Stimulated activated memory B cell treated with anti-CD40 and anti-IgM and Interleukin-4, amounts not matched to agents 10 μg/mL and 1 μg/mL and 100 μg/mL, for 72 hours (primary cell): ENCODE data around the gene NUCKS1.

Experiments
- ATAC-seq: fragments of 150-1000 bp; cut with Tn5 transposase; 2 replicates; pipeline ENCODE4 v1.10.0; 2021
- H3K27ac Mint-ChIP-seq: one replicate; pipeline ENCODE4 v1.8.0; 2022; ENCODE audit warnings: mild to moderate bottlenecking, mixed read lengths
- H3K27me3 Mint-ChIP-seq: one replicate; pipeline ENCODE4 v1.8.0; 2022; ENCODE audit warnings: mixed read lengths
- H3K36me3 Mint-ChIP-seq: one replicate; pipeline ENCODE4 v1.8.0; 2022; ENCODE audit warnings: mixed read lengths
- H3K4me1 Mint-ChIP-seq: one replicate; pipeline ENCODE4 v1.8.0; 2022; ENCODE audit warnings: mixed read lengths
- H3K4me3 Mint-ChIP-seq: one replicate; pipeline ENCODE4 v1.8.0; 2022; ENCODE audit warnings: mild to moderate bottlenecking, moderate library complexity, mixed read lengths
- H3K9me3 Mint-ChIP-seq: one replicate; pipeline ENCODE4 v1.8.0; 2022; ENCODE audit warnings: mixed read lengths

Gene NUCKS1

DNA sequence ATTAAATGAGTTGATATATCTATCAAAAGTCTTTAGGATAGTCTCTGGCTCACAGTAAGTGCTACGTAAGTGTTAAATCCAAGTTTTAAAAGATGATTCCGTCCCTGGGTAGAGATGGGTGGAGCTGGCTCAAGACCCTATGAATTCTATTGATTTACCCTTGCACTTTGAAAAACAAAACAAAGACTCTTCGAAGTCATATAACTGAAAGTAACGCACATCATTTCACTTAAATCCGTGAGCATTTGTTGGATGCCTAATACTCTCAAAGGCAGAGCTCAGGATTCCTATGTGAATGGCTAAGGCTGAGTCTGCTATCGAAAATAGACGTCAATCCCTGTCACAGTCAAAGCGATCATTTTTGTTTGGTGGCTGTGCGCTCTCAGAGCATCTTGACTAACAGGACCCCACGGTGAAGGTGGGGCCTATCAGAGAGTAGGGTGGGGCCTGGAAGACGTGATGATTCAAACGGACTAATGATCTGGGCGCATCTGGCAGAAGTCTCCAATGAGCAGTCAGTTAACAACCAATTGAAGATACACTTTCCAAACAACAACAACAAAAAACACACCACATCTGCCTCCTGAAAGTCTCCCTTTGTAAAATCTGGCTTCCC is 1.2 kb upstream of the NUCKS1 start:
- Mint-ChIP-seq H3K27ac (peak overlapping the region; percentile 93), H3K27me3 (no peaks in the 10 kb centered on the region)
- ATAC-seq: no peak

DNA sequence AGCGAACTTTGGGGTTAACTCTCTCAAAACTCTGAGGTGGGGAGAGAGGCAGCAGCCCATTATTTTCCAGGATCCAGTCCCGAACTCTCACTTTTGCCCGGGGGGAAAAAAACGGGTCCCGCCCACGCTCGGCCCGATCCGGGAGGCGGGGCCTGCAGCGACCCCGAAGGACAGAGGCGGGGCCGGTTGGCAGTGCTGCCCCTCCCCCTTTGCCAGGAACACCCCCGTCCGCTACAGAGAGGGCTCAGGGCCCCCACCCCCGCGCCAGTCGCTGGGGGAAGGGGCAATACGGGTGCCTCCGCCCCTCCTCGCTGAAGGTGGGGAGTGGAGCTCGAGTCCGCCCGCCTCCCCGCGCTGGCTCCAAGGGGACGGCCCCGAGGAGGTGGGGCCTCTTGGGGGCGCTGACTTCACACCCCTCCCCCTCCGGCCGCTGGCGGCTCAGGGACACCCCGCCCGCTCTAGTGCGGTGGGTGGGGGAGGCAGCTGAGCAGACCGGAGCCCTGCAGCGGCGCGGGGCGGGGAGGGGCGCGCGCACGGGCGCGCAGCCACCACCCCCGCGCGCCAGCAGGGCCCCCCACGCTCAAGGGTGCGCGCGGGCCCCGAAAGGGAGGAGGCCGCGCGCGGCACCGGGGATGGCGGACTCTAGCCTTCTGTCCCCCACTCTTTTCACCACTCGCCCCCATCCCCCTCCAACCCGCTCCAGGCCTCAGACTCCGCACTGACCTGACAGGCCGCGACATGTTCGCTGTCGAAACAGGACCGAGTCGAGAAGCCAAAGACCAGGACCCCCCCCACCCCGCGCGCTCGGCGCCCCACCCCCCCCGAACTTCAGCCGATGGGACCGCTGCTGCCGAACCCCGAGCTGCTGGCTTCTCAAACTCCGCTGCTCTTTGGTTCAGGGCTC is 496 bp downstream of the NUCKS1 start:
- Mint-ChIP-seq H3K36me3 (peaks cover 13% of the 10 kb centered on the region), H3K4me3 (peak overlapping the region; percentile 98), H3K27me3 (no peaks in the 10 kb centered on the region), H3K9me3 (no peaks in the 10 kb centered on the region), H3K4me1 (peaks cover 24% of the 10 kb centered on the region), H3K27ac (peak overlapping the region; percentile 93)
- peak; percentile 92 for ATAC-seq

More for the DNA sequence above, 1.2 kb upstream of the NUCKS1 start:
- H3K36me3 Mint-ChIP-seq: peaks cover 12% of the 10 kb centered on the region
- H3K9me3 Mint-ChIP-seq: no peaks in the 10 kb centered on the region
- no peak overlapping the region for H3K4me3 Mint-ChIP-seq
- peaks cover 23% of the 10 kb centered on the region for H3K4me1 Mint-ChIP-seq

DNA sequence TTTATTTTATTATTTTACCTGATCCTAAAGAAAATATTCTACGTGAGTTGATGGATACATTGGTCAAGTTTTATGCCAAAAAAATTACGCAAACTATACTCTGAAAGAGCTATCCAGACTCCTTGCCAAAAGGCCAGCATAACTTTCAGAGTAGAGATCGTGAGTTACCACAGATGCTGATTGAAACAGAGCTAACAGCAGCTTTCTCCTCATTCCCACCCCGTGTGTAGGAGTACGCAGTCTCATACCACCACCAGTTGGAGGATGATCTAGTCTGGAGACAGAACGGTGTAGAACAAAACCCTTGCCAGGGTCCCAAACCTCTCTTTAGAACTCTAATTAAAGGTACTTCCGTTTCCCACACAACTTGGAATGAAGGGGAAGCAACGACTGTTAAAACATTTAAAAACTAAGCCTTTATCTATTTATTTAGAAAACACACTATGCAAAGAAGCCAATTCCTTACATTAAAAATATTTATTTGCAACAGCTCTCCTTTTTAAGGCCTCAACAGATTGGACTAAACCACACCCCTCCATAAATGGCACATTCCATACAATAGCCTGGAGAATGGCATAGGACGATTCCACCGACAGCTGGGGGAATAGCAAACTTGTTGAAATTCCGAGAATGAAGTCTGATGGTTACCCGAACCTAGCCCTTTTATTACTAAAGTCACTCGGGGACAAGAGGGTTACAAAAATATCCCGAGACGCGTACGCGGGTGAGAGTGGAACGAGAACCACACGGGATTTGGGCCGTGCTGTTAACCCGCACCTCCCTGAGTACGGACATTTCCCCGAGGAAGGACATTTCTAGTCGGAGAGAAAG is 1.4 kb downstream of the NUCKS1 start:
- H3K9me3 Mint-ChIP-seq: no peaks in the 10 kb centered on the region
- no peaks in the 10 kb centered on the region for H3K27me3 Mint-ChIP-seq
- peaks cover 18% of the 10 kb centered on the region for H3K36me3 Mint-ChIP-seq
- H3K4me3 Mint-ChIP-seq: peak overlapping the region; percentile 98
- ATAC-seq: peak; percentile 21
- H3K4me1 Mint-ChIP-seq: peaks cover 31% of the 10 kb centered on the region
- H3K27ac Mint-ChIP-seq: peak overlapping the region; percentile 93

GRCh38 chr1:205746757-205747412 is 3.1 kb downstream of the NUCKS1 start:
- Mint-ChIP-seq H3K27ac (no peak overlapping the region), H3K36me3 (peaks cover 18% of the 10 kb centered on the region), H3K27me3 (no peaks in the 10 kb centered on the region), H3K4me3 (no peak overlapping the region), H3K4me1 (peaks cover 47% of the 10 kb centered on the region), H3K9me3 (no peaks in the 10 kb centered on the region)
- no peak for ATAC-seq

GRCh38 chr1:205744403-205744802 is 5.6 kb downstream of the NUCKS1 start:
- Mint-ChIP-seq H3K27ac (peak overlapping the region; percentile 57), H3K36me3 (peaks cover 20% of the 10 kb centered on the region), H3K4me1 (peaks cover 57% of the 10 kb centered on the region), H3K9me3 (no peaks in the 10 kb centered on the region), H3K27me3 (no peaks in the 10 kb centered on the region), H3K4me3 (no peak overlapping the region)
- no peak for ATAC-seq

GRCh38 chr1:205743977-205744376 is 6.0 kb downstream of the NUCKS1 start:
- no peak for ATAC-seq
- Mint-ChIP-seq H3K4me3 (peak overlapping the region; percentile 16), H3K27me3 (no peaks in the 10 kb centered on the region), H3K4me1 (peaks cover 61% of the 10 kb centered on the region), H3K36me3 (peaks cover 23% of the 10 kb centered on the region), H3K27ac (peak overlapping the region; percentile 57), H3K9me3 (no peaks in the 10 kb centered on the region)

DNA sequence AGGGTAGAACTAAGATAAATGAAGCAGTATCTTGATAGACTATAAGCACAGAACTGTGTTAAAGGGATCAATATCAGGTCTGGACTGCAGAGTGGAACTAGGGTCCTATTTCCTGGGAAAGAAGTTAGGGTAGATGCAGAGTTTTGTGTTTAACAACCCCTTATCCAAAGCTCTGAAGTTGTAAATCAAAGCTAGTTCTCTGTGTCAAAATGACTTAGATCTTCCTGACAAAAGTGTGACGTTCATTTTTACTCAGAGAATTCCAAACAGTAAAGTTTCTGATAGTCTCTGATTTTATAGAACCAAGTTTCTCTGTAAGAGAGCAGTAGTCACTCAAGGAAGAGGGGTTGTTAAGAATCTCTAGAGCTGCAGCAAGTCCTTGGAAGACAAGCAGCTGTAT is 8.3 kb downstream of the NUCKS1 start:
- peak overlapping the region; percentile 58 for H3K27ac Mint-ChIP-seq
- no peaks in the 10 kb centered on the region for H3K27me3 Mint-ChIP-seq
- H3K9me3 Mint-ChIP-seq: no peaks in the 10 kb centered on the region
- peaks cover 53% of the 10 kb centered on the region for H3K4me1 Mint-ChIP-seq
- H3K36me3 Mint-ChIP-seq: peaks cover 25% of the 10 kb centered on the region
- no peak for ATAC-seq
- H3K4me3 Mint-ChIP-seq: no peak overlapping the region

GRCh38 chr1:205739348-205740160 is 10.4 kb downstream of the NUCKS1 start:
- H3K27me3 Mint-ChIP-seq: no peaks in the 10 kb centered on the region
- no peaks in the 10 kb centered on the region for H3K9me3 Mint-ChIP-seq
- no peak overlapping the region for H3K27ac Mint-ChIP-seq
- H3K4me1 Mint-ChIP-seq: peaks cover 52% of the 10 kb centered on the region
- H3K36me3 Mint-ChIP-seq: peaks cover 20% of the 10 kb centered on the region
- no peak overlapping the region for H3K4me3 Mint-ChIP-seq
- ATAC-seq: no peak

- ATAC-seq: no peak
- H3K4me1 Mint-ChIP-seq: peaks cover 41% of the 10 kb centered on the region
These were observed 14.8 kb downstream of the NUCKS1 start for GRCh38 chr1:205735218-205735617.

DNA sequence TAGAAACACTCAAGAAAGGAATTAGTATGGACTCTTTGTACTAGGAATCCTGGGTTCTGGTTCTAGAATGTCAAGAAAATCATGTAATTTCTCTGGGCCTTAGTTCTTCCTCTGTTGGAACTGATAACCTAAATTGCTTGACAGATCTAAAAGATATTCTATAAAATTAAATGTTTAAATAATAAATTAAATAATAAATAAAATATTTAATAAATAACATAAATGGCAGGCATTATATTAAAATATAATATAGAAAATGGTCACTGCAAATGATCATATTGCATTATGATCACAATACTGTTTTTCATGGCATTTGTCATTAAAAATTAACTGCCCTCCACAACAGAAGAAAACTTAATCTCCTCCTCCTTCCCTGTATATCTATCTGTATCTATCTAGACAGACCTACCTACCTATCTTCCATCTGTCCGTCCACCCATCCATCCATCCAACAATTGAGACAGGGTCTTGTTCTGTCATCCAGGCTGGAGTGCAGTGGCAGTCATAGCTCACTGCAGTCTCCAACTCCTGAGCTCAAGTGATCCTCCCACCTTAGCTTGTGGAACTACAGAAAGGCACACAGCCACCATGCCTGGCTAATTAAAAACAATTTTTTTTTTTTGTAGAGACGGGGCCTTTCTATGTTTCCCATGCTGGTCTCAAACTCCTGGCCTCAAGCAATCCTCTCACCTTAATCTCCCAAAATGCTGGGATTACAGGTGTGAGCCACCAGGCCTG is 16.4 kb downstream of the NUCKS1 start:
- ATAC-seq: no peak
- Mint-ChIP-seq H3K4me1 (peaks cover 34% of the 10 kb centered on the region), H3K36me3 (peaks cover 23% of the 10 kb centered on the region), H3K27ac (no peak overlapping the region), H3K4me3 (no peak overlapping the region), H3K9me3 (no peaks in the 10 kb centered on the region), H3K27me3 (no peaks in the 10 kb centered on the region)

More at GRCh38 chr1:205735218-205735617, 14.8 kb downstream of the NUCKS1 start:
- H3K36me3 Mint-ChIP-seq: peaks cover 29% of the 10 kb centered on the region
- no peak overlapping the region for H3K27ac Mint-ChIP-seq
- H3K9me3 Mint-ChIP-seq: no peaks in the 10 kb centered on the region
- no peaks in the 10 kb centered on the region for H3K27me3 Mint-ChIP-seq
- H3K4me3 Mint-ChIP-seq: no peak overlapping the region

GRCh38 chr1:205729945-205730610 is 19.9 kb downstream of the NUCKS1 start:
- Mint-ChIP-seq H3K27ac (no peak overlapping the region), H3K4me1 (peaks cover 20% of the 10 kb centered on the region), H3K36me3 (peaks cover 15% of the 10 kb centered on the region), H3K27me3 (no peaks in the 10 kb centered on the region), H3K4me3 (no peak overlapping the region), H3K9me3 (no peaks in the 10 kb centered on the region)
- no peak for ATAC-seq

DNA sequence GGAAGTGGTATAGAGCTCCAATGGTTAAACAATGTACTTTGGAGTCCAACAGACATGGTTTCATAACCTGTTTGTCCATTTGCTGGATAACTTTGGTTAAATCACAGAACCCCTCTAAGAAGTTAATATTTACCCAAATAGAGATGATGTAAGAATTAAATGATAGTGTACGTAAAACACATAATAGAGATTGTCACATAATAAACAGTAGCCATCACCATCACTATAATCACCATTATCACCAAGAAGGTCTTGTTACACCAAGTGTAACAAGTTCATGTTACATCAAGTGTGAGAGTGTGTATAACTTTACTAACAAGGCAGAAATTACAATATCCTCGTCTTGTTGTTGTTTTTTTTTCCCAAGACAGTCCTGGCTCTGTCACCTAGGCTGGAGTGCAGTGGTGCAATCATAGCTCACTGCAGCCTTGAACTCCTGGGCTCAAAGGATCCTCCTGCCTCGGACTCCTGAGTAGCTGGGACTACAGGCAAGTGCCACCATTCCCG is 23.3 kb downstream of the NUCKS1 start:
- Mint-ChIP-seq H3K4me1 (peaks cover 8% of the 10 kb centered on the region), H3K27me3 (no peaks in the 10 kb centered on the region), H3K36me3 (peaks cover 24% of the 10 kb centered on the region), H3K27ac (no peak overlapping the region), H3K4me3 (no peak overlapping the region), H3K9me3 (no peaks in the 10 kb centered on the region)
- ATAC-seq: no peak

- peaks cover 27% of the 10 kb centered on the region for H3K36me3 Mint-ChIP-seq
- H3K27ac Mint-ChIP-seq: no peak overlapping the region
- no peak overlapping the region for H3K4me3 Mint-ChIP-seq
- peaks cover 4% of the 10 kb centered on the region for H3K4me1 Mint-ChIP-seq
- no peaks in the 10 kb centered on the region for H3K27me3 Mint-ChIP-seq
- no peaks in the 10 kb centered on the region for H3K9me3 Mint-ChIP-seq
- no peak for ATAC-seq
These were observed 24.5 kb downstream of the NUCKS1 start for GRCh38 chr1:205725514-205725913.
